BLaER1 treated with 17β-estradiol and CSF1 and Interleukin-3, amounts not matched to agents 10 nM and 100 nM (cell line): ENCODE measurements around the gene DOK6.

Source experiments
- H3K27ac ChIP-seq, 11 experiments: shearing (Covaris generic); formaldehyde crosslinking; 2 replicates each; pipeline ENCODE4 v1.8.1; 2022
- H3K27me3 ChIP-seq, 11 experiments: shearing (Covaris generic); formaldehyde crosslinking; 2 replicates each; pipeline ENCODE4 v1.8.1; 2022
- H3K36me3 ChIP-seq, 11 experiments: shearing (Covaris generic); formaldehyde crosslinking; 2 replicates each; pipeline ENCODE4 v1.8.1; 2022
- H3K4me1 ChIP-seq, 10 experiments: shearing (Covaris generic); formaldehyde crosslinking; 2 replicates each; pipeline ENCODE4 v1.8.1; 2022
- H3K4me2 ChIP-seq, 11 experiments: shearing (Covaris generic); formaldehyde crosslinking; 2 replicates each; pipeline ENCODE4 v1.8.1; 2022
- H3K4me3 ChIP-seq, 10 experiments: shearing (Covaris generic); formaldehyde crosslinking; 2 replicates each; pipeline ENCODE4 v1.8.1; 2022
- H3K9ac ChIP-seq, 11 experiments: shearing (Covaris generic); formaldehyde crosslinking; 2 replicates each; pipeline ENCODE4 v1.8.1; 2022
- H3K9me3 ChIP-seq, 11 experiments: shearing (Covaris generic); formaldehyde crosslinking; replicated peaks in 1 of 11; 2 replicates each; pipeline ENCODE4 v1.8.1; 2022
- H4K20me1 ChIP-seq, 11 experiments: shearing (Covaris generic); formaldehyde crosslinking; 2 replicates each; pipeline ENCODE4 v1.8.1; 2022
- Cebpa-rat ChIP-seq, 11 experiments: shearing (Covaris generic); IDR thresholded peaks; 2 replicates each; pipeline ENCODE4 v1.8.1; 2022

Gene DOK6

GRCh38 chr18:69380324-69380723 lies 20.4 kb upstream of the DOK6 start:
- H3K9me3 ChIP-seq, result no peaks in the 10 kb centered on the region
- H3K9ac ChIP-seq, result no peak overlapping the region
- no peaks in the 10 kb centered on the region for H3K4me1 ChIP-seq
- H3K4me3 ChIP-seq, result no peak overlapping the region
- no peak for TF ChIP-seq Cebpa-rat (IDR thresholded peaks at IDR 0.05)
- H3K27ac ChIP-seq, result no peak overlapping the region
- H3K27me3 ChIP-seq, result no peaks in the 10 kb centered on the region
- no peak overlapping the region for H3K4me2 ChIP-seq
- no peaks in the 10 kb centered on the region for H4K20me1 ChIP-seq
- H3K36me3 ChIP-seq, result no peaks in the 10 kb centered on the region

- Histone ChIP-seq H3K9ac (no peak overlapping the region), H3K36me3 (no peaks in the 10 kb centered on the region), H3K4me2 (no peak overlapping the region), H4K20me1 (no peaks in the 10 kb centered on the region), H3K27ac (no peak overlapping the region), H3K9me3 (no peaks in the 10 kb centered on the region), H3K4me3 (no peak overlapping the region), H3K27me3 (no peaks in the 10 kb centered on the region), H3K4me1 (no peaks in the 10 kb centered on the region)
- no peak for TF ChIP-seq Cebpa-rat (IDR thresholded peaks at IDR 0.05)
Observed at GRCh38 chr18:69383186-69383585, 17.5 kb upstream of the DOK6 start.

DNA sequence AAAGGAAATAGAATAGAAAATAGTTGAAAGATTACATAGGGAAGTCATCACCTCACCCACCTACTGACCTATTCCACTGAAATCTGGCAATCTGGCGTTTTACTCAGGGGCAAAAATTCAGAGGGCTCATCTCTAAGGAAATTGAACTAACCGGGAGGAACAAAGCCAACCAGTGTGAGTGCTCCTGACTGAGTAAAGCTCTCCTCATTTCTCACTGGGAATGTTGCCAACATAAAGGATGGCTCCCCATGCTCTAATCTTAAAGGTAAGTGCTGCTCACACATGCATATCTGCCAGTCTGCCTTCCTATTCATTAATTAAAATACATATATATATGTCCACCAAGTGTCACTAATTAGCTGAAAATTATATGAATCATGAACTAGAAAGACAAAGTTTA lies 13.5 kb upstream of the DOK6 start:
- Histone ChIP-seq H3K4me3 (no peak overlapping the region), H3K9ac (no peak overlapping the region), H3K4me1 (no peaks in the 10 kb centered on the region), H3K27me3 (no peaks in the 10 kb centered on the region), H3K27ac (no peak overlapping the region), H3K36me3 (no peaks in the 10 kb centered on the region), H3K4me2 (no peak overlapping the region), H3K9me3 (no peaks in the 10 kb centered on the region), H4K20me1 (no peaks in the 10 kb centered on the region)
- no peak for TF ChIP-seq Cebpa-rat (IDR thresholded peaks at IDR 0.05)

- Histone ChIP-seq H3K4me3 (no peak overlapping the region), H3K4me1 (no peaks in the 10 kb centered on the region), H3K4me2 (no peak overlapping the region), H3K27ac (no peak overlapping the region), H3K27me3 (no peaks in the 10 kb centered on the region), H3K9ac (no peak overlapping the region), H4K20me1 (no peaks in the 10 kb centered on the region), H3K36me3 (no peaks in the 10 kb centered on the region), H3K9me3 (no peaks in the 10 kb centered on the region)
- no peak for TF ChIP-seq Cebpa-rat (IDR thresholded peaks at IDR 0.05)
Observed at GRCh38 chr18:69388222-69388621, 12.5 kb upstream of the DOK6 start.

DNA sequence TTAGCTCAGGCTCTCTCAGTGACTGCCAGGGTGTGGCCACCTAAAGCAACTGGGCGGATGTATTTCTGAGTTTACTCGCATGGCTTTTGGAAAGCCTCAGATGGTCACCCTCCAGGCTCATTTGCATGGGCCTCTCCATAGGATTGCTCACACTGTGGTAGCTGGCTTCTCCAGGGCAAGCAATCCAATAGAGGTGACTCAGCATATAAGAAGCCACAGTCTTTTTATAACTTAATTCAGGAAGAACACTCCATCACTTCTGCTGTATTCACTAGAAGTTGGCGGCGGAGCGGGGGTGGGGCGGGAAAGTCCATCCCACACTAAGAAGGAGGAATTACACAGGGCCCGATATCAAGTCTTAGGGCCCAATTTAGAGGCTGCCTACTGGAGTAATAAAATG lies 3.6 kb upstream of the DOK6 start:
- H4K20me1 ChIP-seq, result no peaks in the 10 kb centered on the region
- peaks cover 18 to 34% (median 20%) of the 10 kb centered on the region in 11 experiments for H3K9me3 ChIP-seq
- no peaks in the 10 kb centered on the region for H3K27me3 ChIP-seq
- no peak for TF ChIP-seq Cebpa-rat (IDR thresholded peaks at IDR 0.05)
- no peak overlapping the region for H3K27ac ChIP-seq
- H3K4me3 ChIP-seq, result no peak overlapping the region
- no peaks in the 10 kb centered on the region for H3K36me3 ChIP-seq
- H3K4me1 ChIP-seq, result peaks cover 0 to 7% (median 0%) of the 10 kb centered on the region in 10 experiments; a peak in 3 of 20 replicates
- H3K9ac ChIP-seq, result no peak overlapping the region
- H3K4me2 ChIP-seq, result no peak overlapping the region

DNA sequence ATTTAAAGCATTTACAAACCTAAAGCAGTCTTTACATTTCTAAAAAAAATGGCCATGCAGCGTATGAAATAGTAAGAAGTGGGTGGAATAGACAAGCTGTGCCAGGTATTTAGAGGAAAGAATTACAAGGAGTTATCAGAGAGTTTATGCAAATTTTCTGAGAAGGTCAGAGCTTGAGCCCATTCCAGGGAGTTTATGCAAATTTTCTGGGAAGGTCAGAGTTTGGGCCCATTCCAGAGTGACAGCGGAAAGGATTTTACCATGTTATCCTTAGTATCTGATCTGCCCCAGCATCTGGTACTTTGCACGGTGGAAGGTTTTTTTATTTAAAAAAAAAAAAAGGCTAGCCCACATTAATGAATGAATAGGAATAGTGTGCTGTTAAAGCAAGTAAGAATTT lies 1.4 kb upstream of the DOK6 start:
- Histone ChIP-seq H3K4me2 (no peak overlapping the region), H4K20me1 (no peaks in the 10 kb centered on the region), H3K9ac (no peak overlapping the region), H3K4me3 (no peak overlapping the region), H3K4me1 (peaks cover 0 to 7% (median 0%) of the 10 kb centered on the region in 10 experiments; a peak in 3 of 20 replicates), H3K36me3 (no peaks in the 10 kb centered on the region), H3K9me3 (peaks cover 26 to 41% (median 28%) of the 10 kb centered on the region in 11 experiments), H3K27me3 (no peaks in the 10 kb centered on the region), H3K27ac (no peak overlapping the region)
- no peak for TF ChIP-seq Cebpa-rat (IDR thresholded peaks at IDR 0.05)

- no peaks in the 10 kb centered on the region for H3K27me3 ChIP-seq
- no peak overlapping the region for H3K27ac ChIP-seq
- H3K4me3 ChIP-seq, result no peak overlapping the region
- no peak overlapping the region for H3K4me2 ChIP-seq
- no peaks in the 10 kb centered on the region for H4K20me1 ChIP-seq
- no peak overlapping the region for H3K9ac ChIP-seq
- no peak for TF ChIP-seq Cebpa-rat (IDR thresholded peaks at IDR 0.05)
- H3K36me3 ChIP-seq, result no peaks in the 10 kb centered on the region
- peaks cover 26 to 41% (median 28%) of the 10 kb centered on the region in 11 experiments for H3K9me3 ChIP-seq
- peaks cover 0 to 7% (median 0%) of the 10 kb centered on the region in 10 experiments; a peak in 3 of 20 replicates for H3K4me1 ChIP-seq
Observed at GRCh38 chr18:69400976-69401225, 213 bp downstream of the DOK6 start.

- Histone ChIP-seq H3K36me3 (no peaks in the 10 kb centered on the region), H3K9me3 (peaks cover 26 to 37% (median 28%) of the 10 kb centered on the region in 11 experiments), H3K27ac (no peak overlapping the region), H3K4me1 (peaks cover 0 to 7% (median 0%) of the 10 kb centered on the region in 10 experiments; a peak in 3 of 20 replicates), H3K4me3 (0 out of 20 replicates have a peak overlapping the region, but pooled peaks of 1 of the 10 experiments have one; percentile 4), H3K4me2 (no peak overlapping the region), H4K20me1 (no peaks in the 10 kb centered on the region), H3K27me3 (no peaks in the 10 kb centered on the region), H3K9ac (no peak overlapping the region)
- TF ChIP-seq Cebpa-rat (IDR thresholded peaks at IDR 0.05), result no peak
Observed at GRCh38 chr18:69401226-69401971, 711 bp downstream of the DOK6 start.

DNA sequence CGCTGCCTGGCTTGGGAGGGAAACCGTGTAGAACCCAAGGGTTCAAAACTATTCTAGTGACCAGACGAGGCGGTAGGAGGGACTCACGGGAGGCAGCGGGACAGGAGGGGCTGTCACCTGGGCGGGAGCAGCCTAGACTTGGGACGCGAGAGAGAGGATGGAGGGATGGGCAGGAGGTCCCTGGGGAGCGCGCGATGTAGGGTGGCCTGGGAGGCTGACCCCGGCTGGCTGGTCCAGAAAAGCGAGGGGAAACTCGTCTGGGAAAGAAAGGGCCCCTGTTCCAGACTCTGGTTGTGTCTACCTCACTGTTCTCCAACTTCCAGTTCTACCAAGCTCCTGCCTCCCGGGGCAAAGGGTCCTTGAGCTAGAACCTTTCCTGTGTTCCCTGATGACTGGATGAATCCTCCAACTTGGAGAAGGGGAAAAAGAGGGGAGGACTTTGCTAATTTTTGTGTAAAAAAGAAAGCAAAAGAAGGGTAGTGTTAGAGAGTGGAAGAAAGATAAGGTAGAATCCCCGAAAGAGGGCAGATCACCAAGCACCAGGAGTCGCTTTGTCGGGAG lies 1.4 kb downstream of the DOK6 start:
- 0 out of 20 replicates have a peak overlapping the region, but pooled peaks of 1 of the 10 experiments have one; percentile 4 for H3K4me3 ChIP-seq
- H3K4me2 ChIP-seq, result no peak overlapping the region
- no peaks in the 10 kb centered on the region for H3K36me3 ChIP-seq
- H3K27me3 ChIP-seq, result no peaks in the 10 kb centered on the region
- no peak overlapping the region for H3K27ac ChIP-seq
- H3K4me1 ChIP-seq, result peaks cover 0 to 3% (median 0%) of the 10 kb centered on the region in 10 experiments; a peak in 3 of 20 replicates
- no peak overlapping the region for H3K9ac ChIP-seq
- no peak for TF ChIP-seq Cebpa-rat (IDR thresholded peaks at IDR 0.05)
- H3K9me3 ChIP-seq, result peaks cover 26 to 33% (median 28%) of the 10 kb centered on the region in 11 experiments
- no peaks in the 10 kb centered on the region for H4K20me1 ChIP-seq

- H3K27me3 ChIP-seq, result no peaks in the 10 kb centered on the region
- no peak overlapping the region for H3K9ac ChIP-seq
- no peak for TF ChIP-seq Cebpa-rat (IDR thresholded peaks at IDR 0.05)
- no peak overlapping the region for H3K4me3 ChIP-seq
- no peak overlapping the region for H3K4me2 ChIP-seq
- H4K20me1 ChIP-seq, result no peaks in the 10 kb centered on the region
- no peaks in the 10 kb centered on the region for H3K36me3 ChIP-seq
- no peak overlapping the region for H3K27ac ChIP-seq
- H3K9me3 ChIP-seq, result peaks cover 26 to 31% (median 27%) of the 10 kb centered on the region in 11 experiments
- H3K4me1 ChIP-seq, result no peaks in the 10 kb centered on the region
Observed at GRCh38 chr18:69402533-69402989, 1.9 kb downstream of the DOK6 start.
